NCI-H774 (cell line): Measurements from ENCODE around the gene WDR53.
"Not testable (repeated sequence)": the region's sequence is repeated elsewhere in the genome, so short reads cannot be mapped to it uniquely, and the experiment has no call there.

Experiments
- DNase-seq: peaks from one replicate; lab custom pipeline; 2025; lab: John Stamatoyannopoulos, UW

Gene WDR53

GRCh38 chr3:196517162-196517800 is 51.1 kb downstream of the WDR53 start:
- DNase-seq: no peak

DNA sequence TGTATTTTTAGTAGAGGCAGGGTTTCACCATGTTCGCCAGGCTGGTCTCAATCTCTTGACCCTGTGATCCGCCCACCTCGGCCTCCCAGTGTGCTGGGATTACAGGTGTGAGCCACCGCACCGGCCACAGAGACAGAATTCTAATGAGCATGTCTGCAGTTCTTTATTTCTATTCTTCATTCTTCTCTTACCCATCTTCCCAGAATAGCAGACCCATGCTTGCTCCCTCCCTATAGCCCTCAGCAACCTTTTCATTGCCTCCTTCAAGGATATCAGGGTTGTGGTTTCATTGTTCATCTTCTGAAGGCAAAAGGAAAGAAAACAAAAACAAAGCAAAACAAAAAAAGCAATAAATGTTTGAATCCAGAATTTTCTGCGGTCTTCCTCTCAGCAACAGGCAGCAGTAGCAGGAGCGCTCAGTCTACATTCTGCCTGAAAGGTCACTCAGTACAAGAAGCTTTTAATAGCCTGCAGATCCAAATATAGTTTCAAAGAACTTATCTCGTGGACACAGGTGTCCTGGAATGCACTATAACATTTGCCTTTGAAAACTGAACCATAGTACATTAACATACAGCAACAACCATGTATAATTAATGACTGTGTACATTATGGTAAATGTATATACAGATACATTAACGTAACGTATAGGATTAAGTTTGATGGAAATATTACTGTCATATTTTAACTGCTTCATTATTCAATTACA is 53.3 kb downstream of the WDR53 start, which contains the start of gene SMCO1:
TSS of gene SMCO1 (minus strand) at position 434 of the 709 bp plus-strand sequence. CDS start at position 297, 137 bp downstream.
- no peak for DNase-seq

- no peak for DNase-seq
Measured at GRCh38 chr3:196514350-196514716, 54.0 kb downstream of the WDR53 start.

DNA sequence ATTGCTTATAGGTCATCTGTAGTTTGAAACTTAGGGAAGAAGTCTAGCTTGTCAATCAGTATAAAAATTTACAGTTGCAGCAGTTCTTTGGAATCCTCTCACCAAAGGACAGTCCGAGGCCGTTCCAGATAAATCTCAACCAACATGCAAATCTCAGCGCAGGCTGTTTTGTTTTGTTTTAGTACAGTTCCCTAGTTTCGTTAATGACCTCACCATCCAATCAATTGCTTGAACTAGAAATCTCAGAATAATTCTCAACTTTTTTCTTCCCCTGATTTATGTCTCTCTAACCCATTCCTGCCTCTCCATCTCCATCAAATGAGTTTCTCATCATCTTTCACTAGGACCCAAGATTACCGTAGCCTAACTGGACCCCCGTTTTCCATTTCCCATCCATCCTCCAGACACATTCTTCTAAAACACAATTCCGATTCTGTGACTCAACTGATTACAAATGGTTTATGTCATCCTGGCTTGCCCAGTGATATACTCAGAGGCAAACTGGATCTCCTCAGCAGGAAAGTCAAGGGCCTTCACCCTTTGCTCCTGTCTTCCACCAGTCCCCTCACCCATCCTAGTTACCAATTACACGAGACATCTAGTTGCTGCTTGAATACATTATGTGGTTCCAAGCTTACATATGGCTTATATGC is 54.5 kb downstream of the WDR53 start:
- no peak for DNase-seq

GRCh38 chr3:196511646-196512425 is 56.5 kb downstream of the WDR53 start:
- DNase-seq: not testable (repeated sequence)

- DNase-seq: not testable (repeated sequence)
Measured at GRCh38 chr3:196511108-196511507, 57.2 kb downstream of the WDR53 start.

DNA sequence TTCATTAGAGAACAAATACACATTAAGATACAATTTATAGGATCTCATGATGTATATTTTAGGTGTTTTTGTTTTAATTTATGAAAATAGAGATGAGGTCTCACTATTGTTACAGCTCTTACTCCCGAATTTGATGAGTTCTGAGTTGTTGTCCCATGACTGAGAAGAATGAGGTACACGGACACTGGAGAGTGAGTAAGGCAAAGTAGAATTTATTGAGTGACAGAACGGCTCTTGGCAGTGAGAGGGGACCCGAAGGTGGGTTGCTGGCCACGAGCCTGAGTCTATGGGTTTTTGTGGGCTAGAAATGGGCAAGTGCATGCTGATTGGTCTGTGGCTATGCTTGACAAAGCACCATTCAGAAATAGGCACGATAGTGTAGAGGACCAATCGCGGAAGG is 61.7 kb downstream of the WDR53 start:
- no peak for DNase-seq

- DNase-seq: no peak
Measured at GRCh38 chr3:196504556-196504955, 63.8 kb downstream of the WDR53 start.
